ENCODE data around the gene SCYL2.

DNA sequence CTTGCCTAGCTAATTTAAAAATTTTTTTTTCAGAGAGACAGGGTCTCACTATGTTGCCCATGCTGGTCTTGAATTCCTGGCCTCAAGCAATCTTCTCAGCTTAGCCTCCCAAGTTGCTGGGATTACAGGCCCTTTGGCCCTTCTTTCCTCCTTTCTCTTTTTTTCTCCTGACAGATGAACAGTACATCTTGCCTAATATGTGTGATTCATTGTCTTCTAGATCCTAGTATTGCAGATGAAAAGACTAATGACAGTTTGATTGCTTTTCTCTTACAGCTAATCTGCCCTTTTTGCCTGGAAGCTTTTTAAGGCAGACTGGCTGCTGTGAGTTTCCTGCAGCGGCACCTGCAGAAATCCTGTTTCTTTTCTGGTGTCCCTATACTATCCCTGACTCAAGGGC, 12.1 kb upstream of the SCYL2 start:
- TF ChIP-seq, protein P1, sequence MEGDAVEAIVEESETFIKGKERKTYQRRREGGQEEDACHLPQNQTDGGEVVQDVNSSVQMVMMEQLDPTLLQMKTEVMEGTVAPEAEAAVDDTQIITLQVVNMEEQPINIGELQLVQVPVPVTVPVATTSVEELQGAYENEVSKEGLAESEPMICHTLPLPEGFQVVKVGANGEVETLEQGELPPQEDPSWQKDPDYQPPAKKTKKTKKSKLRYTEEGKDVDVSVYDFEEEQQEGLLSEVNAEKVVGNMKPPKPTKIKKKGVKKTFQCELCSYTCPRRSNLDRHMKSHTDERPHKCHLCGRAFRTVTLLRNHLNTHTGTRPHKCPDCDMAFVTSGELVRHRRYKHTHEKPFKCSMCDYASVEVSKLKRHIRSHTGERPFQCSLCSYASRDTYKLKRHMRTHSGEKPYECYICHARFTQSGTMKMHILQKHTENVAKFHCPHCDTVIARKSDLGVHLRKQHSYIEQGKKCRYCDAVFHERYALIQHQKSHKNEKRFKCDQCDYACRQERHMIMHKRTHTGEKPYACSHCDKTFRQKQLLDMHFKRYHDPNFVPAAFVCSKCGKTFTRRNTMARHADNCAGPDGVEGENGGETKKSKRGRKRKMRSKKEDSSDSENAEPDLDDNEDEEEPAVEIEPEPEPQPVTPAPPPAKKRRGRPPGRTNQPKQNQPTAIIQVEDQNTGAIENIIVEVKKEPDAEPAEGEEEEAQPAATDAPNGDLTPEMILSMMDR (IDR thresholded peaks at IDR 0.05): no peak
- TF ChIP-seq POLR2A (IDR thresholded peaks at IDR 0.05): no peak

Measured in body of pancreas (tissue), 4 donors.